ENCODE data around the gene PLIN1.

PLIN1 gene

DNA sequence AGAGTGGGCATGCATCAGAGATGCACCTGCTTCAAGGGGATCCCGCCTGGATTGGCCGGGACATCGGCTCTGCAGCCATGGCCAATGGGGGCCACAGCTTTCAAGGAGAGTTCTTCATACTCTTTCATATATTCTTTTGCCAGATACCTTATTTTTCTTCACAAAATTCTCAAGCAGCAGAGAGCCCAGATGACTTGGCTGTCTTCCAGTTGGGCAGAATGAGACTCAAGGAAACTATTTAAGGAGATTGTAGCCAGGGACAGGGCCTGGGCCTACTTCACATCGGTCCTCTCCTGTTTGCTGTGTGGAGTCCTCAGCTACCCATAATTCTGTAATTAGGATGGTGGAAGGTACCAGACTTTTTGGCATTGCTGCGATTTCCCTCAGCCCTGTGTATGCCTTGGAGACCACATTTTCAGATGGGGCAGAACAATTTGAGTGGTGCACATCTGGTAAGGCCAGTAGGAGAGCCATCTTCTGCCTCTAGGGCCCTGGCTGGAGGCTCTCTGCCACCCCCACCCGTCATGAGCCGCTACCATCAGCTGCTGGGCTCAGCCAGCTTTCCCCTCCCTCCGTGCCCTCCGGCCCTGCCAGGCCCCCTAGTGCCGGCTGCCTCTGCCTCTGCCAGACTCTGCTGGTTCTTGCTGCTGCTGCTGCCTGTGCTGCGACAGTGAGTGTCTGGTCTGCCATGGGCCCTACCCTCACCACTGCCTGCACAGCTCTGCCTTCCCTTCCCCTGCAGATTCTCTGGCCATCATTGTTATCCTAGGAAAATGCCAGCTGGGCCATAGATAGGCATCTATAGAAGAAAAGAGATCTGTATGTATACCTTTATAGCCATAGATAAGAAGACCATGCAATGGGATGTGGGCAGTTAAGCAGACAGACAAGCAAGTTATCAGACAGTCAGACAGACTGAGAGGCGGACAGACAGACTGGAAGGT, 6.7 kb downstream of the PLIN1 start:
- ChIA-PET POLR2A (interaction anchor here (1.0 to 1.4 kb wide), 3 partner anchors 10 to 68 kb away, joined by 3 to 4 read pairs (median 4); no protein-coding TSS in a partner anchor), CTCF (interaction anchor here (0.6 to 2.4 kb wide), 7 partner anchors 8 to 202 kb away, joined by 3 to 17 read pairs (median 6); no protein-coding TSS in a partner anchor)
- DNase-seq (ENCODE audit: extremely low spot score) = no peak
- TF ChIP-seq FOXM1 (IDR thresholded peaks at IDR 0.05; ENCODE audit: borderline replicate concordance) = no peak
- TF ChIP-seq L3MBTL2 (conservative IDR thresholded peaks at IDR 0.05) = no peak
- no peak for TF ChIP-seq SUZ12 (IDR thresholded peaks at IDR 0.05)
- TF ChIP-seq SP1 (IDR thresholded peaks at IDR 0.05) = no peak
- TF ChIP-seq FOXA1 (IDR thresholded peaks at IDR 0.05) = no peak
- TF ChIP-seq HDGF (IDR thresholded peaks at IDR 0.05; ENCODE audit: borderline replicate concordance) = no peak
- TF ChIP-seq TARDBP (IDR thresholded peaks at IDR 0.05) = no peak
- TF ChIP-seq, protein P1, sequence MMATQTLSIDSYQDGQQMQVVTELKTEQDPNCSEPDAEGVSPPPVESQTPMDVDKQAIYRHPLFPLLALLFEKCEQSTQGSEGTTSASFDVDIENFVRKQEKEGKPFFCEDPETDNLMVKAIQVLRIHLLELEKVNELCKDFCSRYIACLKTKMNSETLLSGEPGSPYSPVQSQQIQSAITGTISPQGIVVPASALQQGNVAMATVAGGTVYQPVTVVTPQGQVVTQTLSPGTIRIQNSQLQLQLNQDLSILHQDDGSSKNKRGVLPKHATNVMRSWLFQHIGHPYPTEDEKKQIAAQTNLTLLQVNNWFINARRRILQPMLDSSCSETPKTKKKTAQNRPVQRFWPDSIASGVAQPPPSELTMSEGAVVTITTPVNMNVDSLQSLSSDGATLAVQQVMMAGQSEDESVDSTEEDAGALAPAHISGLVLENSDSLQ (IDR thresholded peaks at IDR 0.05) = no peak
- no peak for TF ChIP-seq FOXK2 (IDR thresholded peaks at IDR 0.05)
- TF ChIP-seq ELF4 (IDR thresholded peaks at IDR 0.05) = no peak
- TF ChIP-seq CTBP1 (IDR thresholded peaks at IDR 0.05; ENCODE audit: borderline replicate concordance) = no peak
- TF ChIP-seq BHLHE40 (IDR thresholded peaks at IDR 0.05; ENCODE audit: borderline replicate concordance) = no peak
- no peak for TF ChIP-seq LEF1 (IDR thresholded peaks at IDR 0.05; ENCODE audit: borderline replicate concordance)
- TF ChIP-seq ZNF384 (IDR thresholded peaks at IDR 0.05) = no peak
- no peak for TF ChIP-seq NFRKB (IDR thresholded peaks at IDR 0.05)
- no peak for TF ChIP-seq ARNT (IDR thresholded peaks at IDR 0.05)

DNA sequence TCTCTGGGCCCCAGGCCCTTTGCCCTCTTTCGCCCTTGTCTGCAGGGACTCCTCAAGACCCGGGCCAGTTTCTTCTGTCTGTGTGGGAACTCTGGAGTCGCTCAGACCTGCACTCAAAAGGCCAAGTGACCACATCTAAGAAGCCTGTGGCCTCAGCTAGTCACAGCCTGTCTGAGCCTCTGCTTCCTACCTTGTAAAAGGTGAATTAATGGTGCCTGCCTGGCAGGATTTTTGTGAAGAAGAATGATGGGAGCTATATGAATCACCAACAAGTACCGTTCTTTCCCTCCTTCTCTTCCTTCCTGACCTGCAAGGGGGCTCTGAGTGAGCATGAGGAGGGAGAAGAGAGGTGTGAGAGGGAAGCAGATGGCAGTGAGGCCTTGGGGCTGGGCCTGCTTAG, 7.5 kb downstream of the PLIN1 start:
- CTCF ChIA-PET = interaction anchor here (2.2 to 2.4 kb wide), 2 partner anchors 10 to 14 kb away, joined by 11 to 17 read pairs; no protein-coding TSS in a partner anchor

DNA sequence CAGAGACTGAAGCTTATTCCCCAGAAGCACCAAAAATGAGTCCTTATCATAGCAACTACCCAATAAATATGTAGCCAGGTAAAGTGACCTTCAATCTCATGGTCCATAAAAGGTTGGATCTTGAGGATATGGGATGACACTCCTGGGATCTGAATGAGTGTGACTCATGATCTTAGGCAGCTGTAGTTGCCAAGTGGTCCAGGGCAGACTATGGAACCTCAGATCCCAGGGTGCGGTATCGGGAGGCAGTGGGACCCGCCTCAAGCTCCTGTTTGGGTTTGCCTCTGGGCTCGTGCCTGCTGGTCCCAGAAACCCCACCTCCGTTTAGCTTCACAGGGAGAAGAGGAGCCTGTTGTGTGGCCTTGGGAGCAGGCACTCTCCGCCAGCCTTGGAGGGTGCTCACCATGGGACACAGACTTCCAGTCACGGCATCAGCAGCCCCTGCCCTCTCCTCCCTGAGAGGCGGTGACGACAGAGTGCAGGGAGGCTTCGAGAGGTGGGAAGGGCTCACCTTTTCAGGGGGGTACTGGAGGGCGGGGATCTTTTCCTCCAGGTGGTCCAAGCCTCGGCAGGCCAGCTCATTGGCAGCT, 8.1 kb downstream of the PLIN1 start:
- ChIA-PET CTCF (interaction anchor here (0.6 to 2.4 kb wide), 3 partner anchors 9 to 94 kb away, joined by 3 to 17 read pairs (median 11); no protein-coding TSS in a partner anchor), POLR2A (interaction anchor here (1.4 to 1.7 kb wide), 2 partner anchors 13 to 24 kb away, joined by 3 to 4 read pairs; no protein-coding TSS in a partner anchor)
- TF ChIP-seq L3MBTL2 (conservative IDR thresholded peaks at IDR 0.05) (no peak), SP1 (IDR thresholded peaks at IDR 0.05) (no peak)
- DNase-seq (ENCODE audit: extremely low spot score) = no peak

More for the DNA sequence above, 7.5 kb downstream of the PLIN1 start:
- DNase-seq (ENCODE audit: extremely low spot score) = no peak
- no peak for TF ChIP-seq ZNF384 (IDR thresholded peaks at IDR 0.05)
- TF ChIP-seq TARDBP (IDR thresholded peaks at IDR 0.05) = no peak
- no peak for TF ChIP-seq FOXK2 (IDR thresholded peaks at IDR 0.05)
- no peak for TF ChIP-seq ARNT (IDR thresholded peaks at IDR 0.05)
- TF ChIP-seq L3MBTL2 (conservative IDR thresholded peaks at IDR 0.05) = no peak
- TF ChIP-seq FOXA1 (IDR thresholded peaks at IDR 0.05) = no peak
- no peak for TF ChIP-seq ELF4 (IDR thresholded peaks at IDR 0.05)
- no peak for TF ChIP-seq LEF1 (IDR thresholded peaks at IDR 0.05; ENCODE audit: borderline replicate concordance)
- no peak for TF ChIP-seq SP1 (IDR thresholded peaks at IDR 0.05)
- POLR2A ChIA-PET = interaction anchor here (1.4 kb wide), 1 partner anchor 24 kb away, joined by 3 read pairs; no protein-coding TSS in a partner anchor

DNA sequence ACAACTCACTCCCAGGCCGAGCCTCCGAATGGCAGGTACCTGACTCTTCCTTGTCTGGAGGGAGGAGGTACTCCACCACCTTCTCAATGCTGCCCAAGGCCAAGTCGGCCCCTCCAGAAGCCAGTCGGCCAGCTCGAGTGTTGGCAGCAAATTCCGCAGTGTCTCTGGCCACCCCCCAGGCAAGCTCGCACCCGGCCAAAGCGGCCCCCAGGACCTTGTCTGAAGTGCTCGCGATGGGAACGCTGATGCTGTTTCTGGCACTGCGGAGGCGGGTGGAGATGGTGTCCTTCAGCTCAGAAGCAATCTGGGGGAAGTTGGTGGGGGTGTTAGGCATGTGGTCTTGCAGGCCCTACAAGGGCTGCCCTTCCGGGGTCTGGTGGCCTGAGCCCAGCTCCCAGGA, 9.2 kb downstream of the PLIN1 start:
- ChIA-PET CTCF (interaction anchor here (0.5 to 2.2 kb wide), 2 partner anchors 9 to 12 kb away, joined by 3 to 11 read pairs; no protein-coding TSS in a partner anchor), POLR2A (interaction anchor here (1.7 kb wide), 1 partner anchor 12 kb away, joined by 4 read pairs; no protein-coding TSS in a partner anchor)
- TF ChIP-seq TARDBP (IDR thresholded peaks at IDR 0.05) = no peak
- no peak for TF ChIP-seq ARNT (IDR thresholded peaks at IDR 0.05)
- no peak for TF ChIP-seq BHLHE40 (IDR thresholded peaks at IDR 0.05; ENCODE audit: borderline replicate concordance)
- no peak for TF ChIP-seq NFRKB (IDR thresholded peaks at IDR 0.05)
- no peak for TF ChIP-seq L3MBTL2 (conservative IDR thresholded peaks at IDR 0.05)
- no peak for TF ChIP-seq FOXA1 (IDR thresholded peaks at IDR 0.05)
- no peak for TF ChIP-seq FOXM1 (IDR thresholded peaks at IDR 0.05; ENCODE audit: borderline replicate concordance)
- no peak for TF ChIP-seq SUZ12 (IDR thresholded peaks at IDR 0.05)
- TF ChIP-seq SP1 (IDR thresholded peaks at IDR 0.05) = no peak
- no peak for TF ChIP-seq ELF4 (IDR thresholded peaks at IDR 0.05)
- TF ChIP-seq, protein P1 (IDR thresholded peaks at IDR 0.05) = no peak
- no peak for TF ChIP-seq HDGF (IDR thresholded peaks at IDR 0.05; ENCODE audit: borderline replicate concordance)
- TF ChIP-seq ZNF384 (IDR thresholded peaks at IDR 0.05) = no peak
- DNase-seq (ENCODE audit: extremely low spot score) = no peak

DNA sequence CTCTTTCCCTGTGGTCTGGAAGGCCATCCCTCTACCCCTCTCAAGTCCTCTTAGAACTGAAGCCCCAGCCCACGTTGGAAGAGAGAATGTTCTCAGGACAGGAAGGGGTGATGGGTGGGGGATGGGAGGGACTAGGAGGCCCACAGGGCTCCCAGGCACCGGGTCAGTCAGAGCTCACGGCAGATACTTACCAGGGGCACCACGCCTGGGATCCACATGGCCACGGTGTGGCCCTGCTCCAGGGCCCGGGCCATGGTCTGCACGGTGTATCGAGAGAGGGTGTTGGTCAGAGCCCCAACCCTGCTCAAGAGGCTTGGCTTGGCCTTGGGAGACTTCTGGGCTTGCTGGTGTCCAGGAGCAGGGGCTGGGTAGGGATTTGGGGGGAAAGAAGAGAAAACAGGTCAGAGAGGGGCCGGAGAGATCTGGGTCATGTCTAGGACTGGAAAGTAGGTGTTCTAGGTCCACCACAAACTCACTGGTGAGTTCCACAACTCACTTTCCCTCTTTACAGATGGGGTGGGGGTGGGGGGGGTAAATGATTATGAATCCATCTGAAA, 9.8 kb downstream of the PLIN1 start:
- ChIA-PET POLR2A (interaction anchor here (1.7 kb wide), 1 partner anchor 12 kb away, joined by 4 read pairs; no protein-coding TSS in a partner anchor), CTCF (interaction anchor here (2.2 kb wide), 1 partner anchor 11 kb away, joined by 11 read pairs; no protein-coding TSS in a partner anchor)
- DNase-seq (ENCODE audit: extremely low spot score) = no peak

More for the DNA sequence above, 9.8 kb downstream of the PLIN1 start:
- TF ChIP-seq FOXM1 (IDR thresholded peaks at IDR 0.05; ENCODE audit: borderline replicate concordance) (no peak), ARNT (IDR thresholded peaks at IDR 0.05) (no peak), SP1 (IDR thresholded peaks at IDR 0.05) (no peak), FOXA1 (IDR thresholded peaks at IDR 0.05) (no peak), HDGF (IDR thresholded peaks at IDR 0.05; ENCODE audit: borderline replicate concordance) (no peak), CTBP1 (IDR thresholded peaks at IDR 0.05; ENCODE audit: borderline replicate concordance) (no peak), NFRKB (IDR thresholded peaks at IDR 0.05) (no peak), BHLHE40 (IDR thresholded peaks at IDR 0.05; ENCODE audit: borderline replicate concordance) (no peak)
- TF ChIP-seq, protein P1 (IDR thresholded peaks at IDR 0.05) = no peak

Measured in HEK293T (cell line).